Glutamatergic neuron (in vitro differentiated cells): ENCODE results near the gene ZNF827. TPM values are rescaled to one million over a fixed set of nuclear protein-coding genes. Genes with fewer than 3 reads are reported as not detected.
A peak's percentile ranks its signal among the peaks of the same experiment; 100 is the strongest.

Experiments used
- DNase-seq: peaks from one replicate; pipeline ENCODE4 v3.0.0; 2022
- H3K27ac Mint-ChIP-seq: one replicate; pipeline ENCODE4 v1.8.0; 2020; ENCODE audit warnings: mild to moderate bottlenecking, mixed read lengths, inconsistent platforms; ENCODE audit not compliant: unreplicated experiment
- H3K27me3 Mint-ChIP-seq: one replicate; pipeline ENCODE4 v1.8.0; 2020; ENCODE audit warnings: mild to moderate bottlenecking, moderate library complexity, mixed read lengths, inconsistent platforms; ENCODE audit not compliant: unreplicated experiment
- H3K36me3 Mint-ChIP-seq: one replicate; pipeline ENCODE4 v1.8.0; 2020; ENCODE audit warnings: mild to moderate bottlenecking, mixed read lengths, inconsistent platforms; ENCODE audit not compliant: unreplicated experiment
- H3K4me1 Mint-ChIP-seq: one replicate; pipeline ENCODE4 v1.8.0; 2020; ENCODE audit warnings: mild to moderate bottlenecking, low read depth, mixed read lengths, inconsistent platforms; ENCODE audit not compliant: unreplicated experiment
- H3K4me3 Mint-ChIP-seq: one replicate; pipeline ENCODE4 v1.8.0; 2020; ENCODE audit warnings: mild to moderate bottlenecking, mixed read lengths, inconsistent platforms; ENCODE audit not compliant: unreplicated experiment
- H3K9me3 Mint-ChIP-seq: one replicate; pipeline ENCODE4 v1.8.0; 2020; ENCODE audit warnings: mild to moderate bottlenecking, moderate library complexity, mixed read lengths, inconsistent platforms; ENCODE audit not compliant: unreplicated experiment
- CTCF ChIP-seq: fragments of 200-600 bp; sonication (generic); IDR thresholded peaks from one replicate; pipeline ENCODE4 v1.5.0; 2021; ENCODE audit not compliant: partially characterized antibody, unreplicated experiment
- total RNA-seq: library from RNA; stranded (reverse); fragmentation: NEBNext Ultra II Directional; extraction: Animal tissue kit (Norgen Biotek cat#: 25700); gene quantifications from one replicate; pipeline ENCODE4 v1.2.1, GENCODE V29; 2021; ENCODE audit not compliant: unreplicated experiment

ZNF827 gene
- total RNA-seq, 1 donor from 2014 or later: 227 TPM

- Mint-ChIP-seq H3K27me3 (peaks cover 4% of the 10 kb centered on the region), H3K36me3 (no peaks in the 10 kb centered on the region), H3K9me3 (peaks cover 10% of the 10 kb centered on the region), H3K4me3 (no peak overlapping the region), H3K4me1 (peaks cover 2% of the 10 kb centered on the region), H3K27ac (no peak overlapping the region)
- no peak for TF ChIP-seq CTCF
- no peak for DNase-seq
Measured at GRCh38 chr4:145782756-145783155, 155.9 kb downstream of the ZNF827 start.

GRCh38 chr4:145781351-145781750, 157.3 kb downstream of the ZNF827 start:
- H3K36me3 Mint-ChIP-seq: no peaks in the 10 kb centered on the region
- no peak overlapping the region for H3K4me3 Mint-ChIP-seq
- no peak for TF ChIP-seq CTCF
- H3K27ac Mint-ChIP-seq: peak overlapping the region; percentile 23
- H3K27me3 Mint-ChIP-seq: peaks cover 4% of the 10 kb centered on the region
- DNase-seq: no peak
- H3K4me1 Mint-ChIP-seq: peaks cover 2% of the 10 kb centered on the region
- H3K9me3 Mint-ChIP-seq: peaks cover 10% of the 10 kb centered on the region

- no peak overlapping the region for H3K4me3 Mint-ChIP-seq
- H3K9me3 Mint-ChIP-seq: peaks cover 8% of the 10 kb centered on the region
- peaks cover 4% of the 10 kb centered on the region for H3K27me3 Mint-ChIP-seq
- no peak for DNase-seq
- TF ChIP-seq CTCF: no peak
- H3K27ac Mint-ChIP-seq: no peak overlapping the region
- peaks cover 2% of the 10 kb centered on the region for H3K4me1 Mint-ChIP-seq
- no peaks in the 10 kb centered on the region for H3K36me3 Mint-ChIP-seq
Measured at GRCh38 chr4:145779319-145779801, 159.3 kb downstream of the ZNF827 start.

GRCh38 chr4:145776208-145776607, 162.4 kb downstream of the ZNF827 start:
- Mint-ChIP-seq H3K36me3 (no peaks in the 10 kb centered on the region), H3K4me1 (no peaks in the 10 kb centered on the region), H3K27ac (no peak overlapping the region)

GRCh38 chr4:145775406-145775805, 163.2 kb downstream of the ZNF827 start:
- TF ChIP-seq CTCF: no peak
- H3K27me3 Mint-ChIP-seq: peaks cover 2% of the 10 kb centered on the region
- peaks cover 5% of the 10 kb centered on the region for H3K9me3 Mint-ChIP-seq
- DNase-seq: no peak
- no peak overlapping the region for H3K27ac Mint-ChIP-seq
- no peak overlapping the region for H3K4me3 Mint-ChIP-seq
- no peaks in the 10 kb centered on the region for H3K36me3 Mint-ChIP-seq
- no peaks in the 10 kb centered on the region for H3K4me1 Mint-ChIP-seq

More at GRCh38 chr4:145776208-145776607, 162.4 kb downstream of the ZNF827 start:
- Mint-ChIP-seq H3K4me3 (no peak overlapping the region), H3K9me3 (peaks cover 6% of the 10 kb centered on the region), H3K27me3 (peaks cover 2% of the 10 kb centered on the region)
- DNase-seq: no peak
- TF ChIP-seq CTCF: no peak
